Loucy (cell line): ENCODE results near the gene MEAF6.

Experiments used
- EZH2phosphoT487 ChIP-seq: fragments of 200-600 bp; IDR thresholded peaks from 2 replicates; pipeline ENCODE4 v1.6.1; 2018; ENCODE audit warnings: antibody characterized with exemption, mild to moderate bottlenecking, moderate library complexity, borderline replicate concordance
- TF ChIP-seq, protein P1 (sequence below): fragments of 200-600 bp; sonication (generic); conservative IDR thresholded peaks from 2 replicates; pipeline ENCODE4 v1.5.1; 2014; ENCODE audit warnings: mild to moderate bottlenecking, antibody characterized with exemption, low read length

GRCh38 chr1:37559080-37559479, 44.5 kb upstream of the MEAF6 start:
- TF ChIP-seq, protein P1, sequence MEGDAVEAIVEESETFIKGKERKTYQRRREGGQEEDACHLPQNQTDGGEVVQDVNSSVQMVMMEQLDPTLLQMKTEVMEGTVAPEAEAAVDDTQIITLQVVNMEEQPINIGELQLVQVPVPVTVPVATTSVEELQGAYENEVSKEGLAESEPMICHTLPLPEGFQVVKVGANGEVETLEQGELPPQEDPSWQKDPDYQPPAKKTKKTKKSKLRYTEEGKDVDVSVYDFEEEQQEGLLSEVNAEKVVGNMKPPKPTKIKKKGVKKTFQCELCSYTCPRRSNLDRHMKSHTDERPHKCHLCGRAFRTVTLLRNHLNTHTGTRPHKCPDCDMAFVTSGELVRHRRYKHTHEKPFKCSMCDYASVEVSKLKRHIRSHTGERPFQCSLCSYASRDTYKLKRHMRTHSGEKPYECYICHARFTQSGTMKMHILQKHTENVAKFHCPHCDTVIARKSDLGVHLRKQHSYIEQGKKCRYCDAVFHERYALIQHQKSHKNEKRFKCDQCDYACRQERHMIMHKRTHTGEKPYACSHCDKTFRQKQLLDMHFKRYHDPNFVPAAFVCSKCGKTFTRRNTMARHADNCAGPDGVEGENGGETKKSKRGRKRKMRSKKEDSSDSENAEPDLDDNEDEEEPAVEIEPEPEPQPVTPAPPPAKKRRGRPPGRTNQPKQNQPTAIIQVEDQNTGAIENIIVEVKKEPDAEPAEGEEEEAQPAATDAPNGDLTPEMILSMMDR, result no peak
- TF ChIP-seq EZH2phosphoT487, result no peak
